ENCODE measurements around the gene ZNF800.

- TF ChIP-seq, protein P1, sequence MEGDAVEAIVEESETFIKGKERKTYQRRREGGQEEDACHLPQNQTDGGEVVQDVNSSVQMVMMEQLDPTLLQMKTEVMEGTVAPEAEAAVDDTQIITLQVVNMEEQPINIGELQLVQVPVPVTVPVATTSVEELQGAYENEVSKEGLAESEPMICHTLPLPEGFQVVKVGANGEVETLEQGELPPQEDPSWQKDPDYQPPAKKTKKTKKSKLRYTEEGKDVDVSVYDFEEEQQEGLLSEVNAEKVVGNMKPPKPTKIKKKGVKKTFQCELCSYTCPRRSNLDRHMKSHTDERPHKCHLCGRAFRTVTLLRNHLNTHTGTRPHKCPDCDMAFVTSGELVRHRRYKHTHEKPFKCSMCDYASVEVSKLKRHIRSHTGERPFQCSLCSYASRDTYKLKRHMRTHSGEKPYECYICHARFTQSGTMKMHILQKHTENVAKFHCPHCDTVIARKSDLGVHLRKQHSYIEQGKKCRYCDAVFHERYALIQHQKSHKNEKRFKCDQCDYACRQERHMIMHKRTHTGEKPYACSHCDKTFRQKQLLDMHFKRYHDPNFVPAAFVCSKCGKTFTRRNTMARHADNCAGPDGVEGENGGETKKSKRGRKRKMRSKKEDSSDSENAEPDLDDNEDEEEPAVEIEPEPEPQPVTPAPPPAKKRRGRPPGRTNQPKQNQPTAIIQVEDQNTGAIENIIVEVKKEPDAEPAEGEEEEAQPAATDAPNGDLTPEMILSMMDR (conservative IDR thresholded peaks at IDR 0.05; ENCODE audit: low read depth, low read length): no peak
- no peak for TF ChIP-seq EZH2 (IDR thresholded peaks at IDR 0.05; ENCODE audit: borderline replicate concordance, low read depth, low read length, poor library complexity, severe bottlenecking)
Observed at GRCh38 chr7:127336458-127336857, 56.0 kb downstream of the ZNF800 start.

All from A673 (cell line).